Liver (tissue), 9 donors: ENCODE measurements around the gene WIPF2. TPM values are rescaled to one million over a fixed set of nuclear protein-coding genes. Genes with fewer than 3 reads are reported as not detected.

Source experiments
- DNase-seq: peaks from one replicate; pipeline ENCODE4 v3.0.0-alpha.2; 2017; ENCODE audit warnings: low spot score
- H3K27ac ChIP-seq, 2 donors: one replicate each; pipeline ENCODE4 v1.7.0; 2013; ENCODE audit warnings: inconsistent platforms in 2 of 2, low read length in 2 of 2, control low read depth in 1 of 2, low read depth in 1 of 2, mild to moderate bottlenecking in 1 of 2
- H3K27me3 ChIP-seq, 4 donors: one replicate each; pipeline versions ENCODE4 v1.6.1 to v1.7.0; 2013; ENCODE audit warnings: low read length in 3 of 4, inconsistent platforms in 1 of 4, mild to moderate bottlenecking in 1 of 4, moderate library complexity in 1 of 4; ENCODE audit not compliant: control insufficient read depth in 4 of 4, insufficient read depth in 4 of 4
- H3K36me3 ChIP-seq, 4 donors: one replicate each; pipeline versions ENCODE4 v1.6.1 to v1.7.0; 2013; ENCODE audit warnings: low read length in 3 of 4, mild to moderate bottlenecking in 3 of 4, low read depth in 1 of 4, moderate library complexity in 1 of 4; ENCODE audit not compliant: control insufficient read depth in 4 of 4, insufficient read depth in 3 of 4
- H3K4me1 ChIP-seq, 4 donors: one replicate each; pipeline versions ENCODE4 v1.6.1 to v1.7.0; 2013; ENCODE audit warnings: low read length in 3 of 4, mild to moderate bottlenecking in 3 of 4, moderate library complexity in 1 of 4; ENCODE audit not compliant: control insufficient read depth in 4 of 4, insufficient read depth in 4 of 4
- H3K4me3 ChIP-seq, 3 donors: one replicate each; pipeline versions ENCODE4 v1.6.1 to v1.7.0; 2013; ENCODE audit warnings: low read length in 3 of 3, control low read depth in 1 of 3, low read depth in 1 of 3, mild to moderate bottlenecking in 1 of 3
- H3K9ac ChIP-seq, 2 donors: one replicate each; pipeline ENCODE4 v1.7.0; 2013; ENCODE audit warnings: low read length in 2 of 2, mild to moderate bottlenecking in 2 of 2, moderate library complexity in 2 of 2, control low read depth in 1 of 2, low read depth in 1 of 2
- H3K9me3 ChIP-seq, 4 donors: one replicate each; pipeline versions ENCODE4 v1.6.1 to v1.7.0; 2013; ENCODE audit warnings: low read length in 3 of 4; ENCODE audit not compliant: control insufficient read depth in 4 of 4
- EGR1 ChIP-seq, 2 donors: IDR thresholded peaks; 2 replicates each; pipeline ENCODE4 v1.6.1; 2016 to 2018; ENCODE audit warnings: antibody characterized with exemption in 2 of 2, low read depth in 2 of 2
- FOXA1 ChIP-seq: IDR thresholded peaks from 2 replicates; pipeline ENCODE4 v1.6.1; 2016; ENCODE audit warnings: antibody characterized with exemption
- FOXA2 ChIP-seq: IDR thresholded peaks from 2 replicates; pipeline ENCODE4 v1.6.1; 2016; ENCODE audit warnings: antibody characterized with exemption
- GABPA ChIP-seq, 2 donors: IDR thresholded peaks in 1 of 2; conservative IDR thresholded peaks in 1 of 2; 2 replicates each; pipeline ENCODE4 v1.6.1; 2016; ENCODE audit warnings: antibody characterized with exemption in 2 of 2, mild to moderate bottlenecking in 1 of 2, moderate library complexity in 1 of 2
- HNF4A ChIP-seq, 2 donors: conservative IDR thresholded peaks; 2 replicates each; pipeline ENCODE4 v1.6.1; 2016; ENCODE audit warnings: antibody characterized with exemption in 2 of 2, mild to moderate bottlenecking in 2 of 2
- HNF4G ChIP-seq: IDR thresholded peaks from 2 replicates; pipeline ENCODE4 v1.6.1; 2016; ENCODE audit warnings: antibody characterized with exemption
- JUND ChIP-seq, 2 donors: IDR thresholded peaks; 2 replicates each; pipeline ENCODE4 v1.6.1; 2016; ENCODE audit warnings: antibody characterized with exemption in 2 of 2
- MAX ChIP-seq: IDR thresholded peaks from 2 replicates; pipeline ENCODE4 v1.6.1; 2016; ENCODE audit warnings: antibody characterized with exemption
- NR2F2 ChIP-seq: IDR thresholded peaks from 2 replicates; pipeline ENCODE4 v1.6.1; 2016; ENCODE audit warnings: antibody characterized with exemption
- RAD21 ChIP-seq, 2 donors: IDR thresholded peaks; 2 replicates each; pipeline ENCODE4 v1.6.1; 2016; ENCODE audit warnings: antibody characterized with exemption in 2 of 2, mild to moderate bottlenecking in 2 of 2
- REST ChIP-seq: IDR thresholded peaks from 2 replicates; pipeline ENCODE4 v1.6.1; 2016; ENCODE audit warnings: antibody characterized with exemption, mild to moderate bottlenecking
- RXRA ChIP-seq, 2 donors: IDR thresholded peaks; 2 replicates each; pipeline ENCODE4 v1.6.1; 2017 to 2018; ENCODE audit warnings: antibody characterized with exemption in 2 of 2, mild to moderate bottlenecking in 1 of 2
- SP1 ChIP-seq: IDR thresholded peaks from 2 replicates; pipeline ENCODE4 v1.6.1; 2018; ENCODE audit warnings: antibody characterized with exemption, mild to moderate bottlenecking
- TAF1 ChIP-seq: conservative IDR thresholded peaks from 2 replicates; pipeline ENCODE4 v1.6.1; 2016; ENCODE audit warnings: antibody characterized with exemption, mild to moderate bottlenecking
- YY1 ChIP-seq: IDR thresholded peaks from 2 replicates; pipeline ENCODE4 v1.6.1; 2016; ENCODE audit warnings: antibody characterized with exemption, mild to moderate bottlenecking
- ZBTB33 ChIP-seq: IDR thresholded peaks from 2 replicates; pipeline ENCODE4 v1.6.1; 2016; ENCODE audit warnings: antibody characterized with exemption
- WGBS: extraction: QIAGEN DNeasy Blood & Tissue Kit; methylation state at CpG from one replicate; pipeline ENCODE4 v1.1.7; 2013; 5-methylcytosine and 5-hydroxymethylcytosine counted together
- polyA plus RNA-seq, 2 donors: library from polyadenylated mRNA; stranded (reverse) in 1 of 2; unstranded in 1 of 2; fragments of 200-250 nt in 1 of 2; fragments of >200 nt in 1 of 2; fragmentation: Nextera tagmentation in 1 of 2; extraction: Ambion mirVana in 1 of 2; gene quantifications; one replicate each; pipeline versions ENCODE4 v1.2.1 to v1.2.3, GENCODE V29; 2013 to 2015
- total RNA-seq, 2 donors: library from RNA; depleted of rRNA; stranded (reverse); fragments of >200 nt; gene quantifications; one replicate each; pipeline ENCODE4 v1.2.3, GENCODE V29; 2014
- TF ChIP-seq, protein P1 (sequence below): fragments of 150-350 bp; IDR thresholded peaks from 2 replicates; pipeline ENCODE4 v1.5.1; 2017; ENCODE audit warnings: improper control_type of control experiment, low read depth, low read length; ENCODE audit not compliant: missing input control
- TF ChIP-seq, protein P2 (sequence below): IDR thresholded peaks from 2 replicates; pipeline ENCODE4 v1.6.1; 2016; ENCODE audit warnings: antibody characterized with exemption
- donor health status: healthy.
- donor health status: healthy.
- donor health status: healthy.
- donor health status: healthy.
- donor health status: healthy.

WIPF2 gene
- total and polyA plus RNA-seq, 4 donors, result 4.4 to 5.6 (median 5.2) TPM

DNA sequence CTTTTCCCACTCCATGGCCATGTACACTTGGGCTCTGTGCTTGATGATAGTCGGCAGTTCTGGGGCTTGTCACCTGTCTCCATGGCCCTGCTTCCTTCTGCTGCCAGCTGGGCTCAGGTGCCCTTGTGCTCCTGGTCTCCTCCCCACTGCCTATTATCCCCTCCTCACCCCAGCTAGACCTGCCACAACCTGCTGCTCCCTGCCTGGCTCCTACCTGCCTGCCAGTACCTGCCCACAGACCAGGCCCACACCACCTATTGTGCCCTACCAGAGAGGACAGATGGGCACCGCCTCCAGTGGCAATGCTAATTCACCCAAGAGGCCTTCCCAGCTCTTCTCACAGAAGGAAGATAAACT, 42.4 kb upstream of the WIPF2 start:
- Histone ChIP-seq H3K27ac (peak overlapping the region; percentile 36 to 46), H3K4me3 (no peak overlapping the region), H3K9me3 (no peaks in the 10 kb centered on the region), H3K36me3 (peaks cover 0 to 4% (median 2%) of the 10 kb centered on the region in 4 donors), H3K27me3 (no peaks in the 10 kb centered on the region), H3K4me1 (peaks cover 18 to 45% (median 32%) of the 10 kb centered on the region in 4 donors), H3K9ac (no peak overlapping the region)
- TF ChIP-seq YY1 (no peak), GABPA (IDR thresholded peaks at IDR 0.05 in 1 of 2, conservative IDR thresholded peaks at IDR 0.05 in 1 of 2) (no peak), RAD21 (IDR thresholded peaks at IDR 0.05) (no peak), SP1 (no peak), EGR1 (IDR thresholded peaks at IDR 0.05; ENCODE audit: low read depth in 2 of 2) (no peak), HNF4G (no peak), MAX (no peak), ZBTB33 (no peak), RXRA (IDR thresholded peaks at IDR 0.05) (no peak), HNF4A (conservative IDR thresholded peaks at IDR 0.05) (no peak)
- TF ChIP-seq, protein P1, sequence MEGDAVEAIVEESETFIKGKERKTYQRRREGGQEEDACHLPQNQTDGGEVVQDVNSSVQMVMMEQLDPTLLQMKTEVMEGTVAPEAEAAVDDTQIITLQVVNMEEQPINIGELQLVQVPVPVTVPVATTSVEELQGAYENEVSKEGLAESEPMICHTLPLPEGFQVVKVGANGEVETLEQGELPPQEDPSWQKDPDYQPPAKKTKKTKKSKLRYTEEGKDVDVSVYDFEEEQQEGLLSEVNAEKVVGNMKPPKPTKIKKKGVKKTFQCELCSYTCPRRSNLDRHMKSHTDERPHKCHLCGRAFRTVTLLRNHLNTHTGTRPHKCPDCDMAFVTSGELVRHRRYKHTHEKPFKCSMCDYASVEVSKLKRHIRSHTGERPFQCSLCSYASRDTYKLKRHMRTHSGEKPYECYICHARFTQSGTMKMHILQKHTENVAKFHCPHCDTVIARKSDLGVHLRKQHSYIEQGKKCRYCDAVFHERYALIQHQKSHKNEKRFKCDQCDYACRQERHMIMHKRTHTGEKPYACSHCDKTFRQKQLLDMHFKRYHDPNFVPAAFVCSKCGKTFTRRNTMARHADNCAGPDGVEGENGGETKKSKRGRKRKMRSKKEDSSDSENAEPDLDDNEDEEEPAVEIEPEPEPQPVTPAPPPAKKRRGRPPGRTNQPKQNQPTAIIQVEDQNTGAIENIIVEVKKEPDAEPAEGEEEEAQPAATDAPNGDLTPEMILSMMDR, result no peak
- 81% methylated on average over 2 of the region's 2 CpGs for WGBS
- DNase-seq, result no peak

DNA sequence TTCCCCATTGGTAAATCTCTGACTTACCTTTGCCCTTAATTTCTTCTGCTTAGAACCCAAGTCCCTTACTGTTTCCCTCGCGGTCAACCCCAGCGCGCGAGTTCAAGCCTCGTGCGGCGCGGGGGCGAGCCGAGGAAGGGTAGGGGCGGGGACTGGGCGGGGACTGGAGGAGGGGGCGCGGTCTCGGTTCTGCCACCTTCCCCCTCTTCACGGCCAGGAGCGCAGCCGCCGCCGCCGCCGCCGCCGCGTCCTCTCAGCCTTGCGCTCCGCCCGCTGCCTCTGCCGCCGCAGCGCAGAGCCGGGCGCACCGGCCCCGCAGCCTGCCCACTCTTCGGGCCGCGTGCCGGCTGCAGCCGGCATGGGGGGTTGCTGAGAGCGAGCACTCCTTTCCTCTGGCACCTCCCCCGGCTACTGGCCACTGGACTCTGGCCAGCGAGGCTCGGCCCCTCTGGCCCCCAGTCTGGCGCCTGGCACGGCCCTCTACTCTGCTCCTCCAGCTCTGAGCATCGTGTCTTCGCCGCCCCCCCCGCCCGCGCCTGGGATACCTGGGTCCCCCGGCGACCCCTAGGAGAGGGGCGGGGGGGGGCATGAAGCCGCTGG, 41.7 kb upstream of the WIPF2 start, which contains the start of gene RAPGEFL1:
Gene RAPGEFL1, plus strand, starts transcription at position 196 of the 600 bp plus-strand sequence. Its CDS starts 392 bp downstream, at position 588.
- Histone ChIP-seq H3K4me3 (peak within 1 kb of the TSS in 2 of 3 donors; percentile 52 to 62), H3K36me3 (no peaks in the 10 kb centered on the region), H3K27ac (peak within 1 kb of the TSS; percentile 36 to 46), H3K27me3 (no peaks in the 10 kb centered on the region), H3K9ac (no peak within 1 kb of the TSS), H3K9me3 (no peaks in the 10 kb centered on the region), H3K4me1 (peaks cover 18 to 45% (median 30%) of the 10 kb centered on the region in 4 donors)
- peak; percentile 84 for DNase-seq
- TF ChIP-seq, protein P1, result no peak
- TF ChIP-seq RAD21 (IDR thresholded peaks at IDR 0.05) (no peak), EGR1 (IDR thresholded peaks at IDR 0.05; ENCODE audit: low read depth in 2 of 2) (peak; percentile 74 to 86), ZBTB33 (no peak), FOXA2 (no peak), RXRA (IDR thresholded peaks at IDR 0.05) (peak in 1 of 2 donors; percentile 20), YY1 (no peak), REST (no peak), TAF1 (no peak), HNF4A (conservative IDR thresholded peaks at IDR 0.05) (no peak), SP1 (no peak), JUND (IDR thresholded peaks at IDR 0.05) (no peak), MAX (peak; percentile 21), GABPA (IDR thresholded peaks at IDR 0.05 in 1 of 2, conservative IDR thresholded peaks at IDR 0.05 in 1 of 2) (no peak), FOXA1 (no peak), HNF4G (no peak), NR2F2 (no peak)
- TF ChIP-seq, protein P2, sequence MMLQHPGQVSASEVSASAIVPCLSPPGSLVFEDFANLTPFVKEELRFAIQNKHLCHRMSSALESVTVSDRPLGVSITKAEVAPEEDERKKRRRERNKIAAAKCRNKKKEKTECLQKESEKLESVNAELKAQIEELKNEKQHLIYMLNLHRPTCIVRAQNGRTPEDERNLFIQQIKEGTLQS, result no peak
- under 1% methylated on average over 57 of the region's 57 CpGs for WGBS
